H9 (cell line): Measurements from ENCODE around the gene IL12B. TPM values are rescaled to one million over a fixed set of nuclear protein-coding genes. Genes with fewer than 3 reads are reported as not detected.

Experiments
- DNase-seq: peaks from one replicate; pipeline ENCODE4 v3.0.0-alpha.2; 2017
- H2AFZ ChIP-seq: one replicate; pipeline ENCODE4 v1.6.1; 2013; ENCODE audit warnings: mild to moderate bottlenecking, low read length, control low read depth, moderate library complexity
- H2AK5ac ChIP-seq: 2 replicates; pipeline ENCODE4 v1.6.1; 2013; ENCODE audit warnings: low read length, control low read depth, mixed read lengths; ENCODE audit not compliant: insufficient read length
- H2BK120ac ChIP-seq: one replicate; pipeline ENCODE4 v1.6.1; 2013; ENCODE audit warnings: low read depth, mild to moderate bottlenecking, low read length, control low read depth, inconsistent platforms; ENCODE audit not compliant: poor library complexity, severe bottlenecking
- H2BK12ac ChIP-seq: 2 replicates; pipeline ENCODE4 v1.6.1; 2013; ENCODE audit warnings: low read length, control low read depth, mixed read lengths, low read depth; ENCODE audit not compliant: insufficient read length
- H2BK15ac ChIP-seq: 2 replicates; pipeline ENCODE4 v1.6.1; 2013; ENCODE audit warnings: low read depth, low read length, control low read depth
- H2BK20ac ChIP-seq: one replicate; pipeline ENCODE4 v1.6.1; 2013; ENCODE audit warnings: low read depth, mild to moderate bottlenecking, low read length, control low read depth, inconsistent platforms; ENCODE audit not compliant: poor library complexity, severe bottlenecking
- H2BK5ac ChIP-seq: 2 replicates; pipeline ENCODE4 v1.6.1; 2013; ENCODE audit warnings: low read length, control low read depth, mixed read lengths; ENCODE audit not compliant: insufficient read length
- H3K14ac ChIP-seq: 2 replicates; pipeline ENCODE4 v1.6.1; 2013; ENCODE audit warnings: low read length, control low read depth; ENCODE audit not compliant: insufficient read depth
- H3K18ac ChIP-seq: 2 replicates; pipeline ENCODE4 v1.6.1; 2013; ENCODE audit warnings: low read depth, mild to moderate bottlenecking, mixed read lengths, low read length, control low read depth; ENCODE audit not compliant: insufficient read length
- H3K23ac ChIP-seq: 2 replicates; pipeline ENCODE4 v1.6.1; 2013; ENCODE audit warnings: low read length, control low read depth, mixed read lengths, low read depth; ENCODE audit not compliant: insufficient read length
- H3K23me2 ChIP-seq: 2 replicates; pipeline ENCODE4 v1.6.1; 2013; ENCODE audit warnings: low read depth, mild to moderate bottlenecking, mixed read lengths, low read length, control low read depth; ENCODE audit not compliant: insufficient read length, poor library complexity, severe bottlenecking
- H3K27ac ChIP-seq: 2 replicates; pipeline ENCODE4 v1.5.1; 2013; ENCODE audit warnings: low read length, control low read depth, mixed read lengths, low read depth; ENCODE audit not compliant: insufficient read length
- H3K27me3 ChIP-seq: 2 replicates; pipeline ENCODE4 v1.6.1; 2013; ENCODE audit warnings: low read length, control low read depth, inconsistent platforms; ENCODE audit not compliant: insufficient read depth
- H3K4ac ChIP-seq: 2 replicates; pipeline ENCODE4 v1.6.1; 2013; ENCODE audit warnings: low read depth, mild to moderate bottlenecking, control low read depth, inconsistent platforms, low read length, moderate library complexity
- H3K4me1 ChIP-seq: 2 replicates; pipeline ENCODE4 v1.6.1; 2013; ENCODE audit warnings: low read length, control low read depth, inconsistent platforms; ENCODE audit not compliant: insufficient read depth
- H3K4me2 ChIP-seq: 2 replicates; pipeline ENCODE4 v1.6.1; 2013; ENCODE audit warnings: low read length, control low read depth, mixed read lengths; ENCODE audit not compliant: insufficient read length, insufficient read depth
- H3K56ac ChIP-seq: 2 replicates; pipeline ENCODE4 v1.6.1; 2013; ENCODE audit warnings: low read depth, mild to moderate bottlenecking, mixed read lengths, low read length, control low read depth; ENCODE audit not compliant: insufficient read length
- H3K79me1 ChIP-seq: 2 replicates; pipeline ENCODE4 v1.6.1; 2013; ENCODE audit warnings: low read depth, mild to moderate bottlenecking, moderate library complexity, low read length, control low read depth, inconsistent platforms; ENCODE audit not compliant: insufficient read depth, poor library complexity, severe bottlenecking
- H3K79me2 ChIP-seq: 2 replicates; pipeline ENCODE4 v1.6.1; 2013; ENCODE audit warnings: low read length, control low read depth, inconsistent platforms; ENCODE audit not compliant: insufficient read depth
- H3K9ac ChIP-seq: 2 replicates; pipeline ENCODE4 v1.6.1; 2013; ENCODE audit warnings: low read length, control low read depth, mixed read lengths; ENCODE audit not compliant: insufficient read length; ENCODE audit errors: extremely low read depth
- H3K9me3 ChIP-seq: one replicate; pipeline ENCODE4 v1.6.1; 2013; ENCODE audit warnings: low read depth, low read length, inconsistent platforms; ENCODE audit not compliant: control insufficient read depth
- H3T11ph ChIP-seq: one replicate; pipeline ENCODE4 v1.6.1; 2013; ENCODE audit warnings: mild to moderate bottlenecking, low read length, control low read depth, inconsistent platforms
- H4K20me1 ChIP-seq: one replicate; pipeline ENCODE4 v1.6.1; 2013; ENCODE audit not compliant: control insufficient read depth, insufficient read length, insufficient read depth
- H4K5ac ChIP-seq: 2 replicates; pipeline ENCODE4 v1.6.1; 2013; ENCODE audit warnings: low read depth, mild to moderate bottlenecking, mixed read lengths, low read length, control low read depth; ENCODE audit not compliant: insufficient read length
- H4K8ac ChIP-seq: replicated peaks from 2 replicates; pipeline ENCODE4 v1.6.1; 2013; ENCODE audit warnings: low read length, control low read depth, mixed read lengths, low read depth; ENCODE audit not compliant: insufficient read length
- H4K91ac ChIP-seq: 2 replicates; pipeline ENCODE4 v1.6.1; 2013; ENCODE audit warnings: low read depth, mild to moderate bottlenecking, moderate library complexity, mixed read lengths, low read length, control low read depth; ENCODE audit not compliant: insufficient read length
- H3K27ac Mint-ChIP-seq, 3 experiments: 2 replicates in 2 of 3; 3 replicates in 1 of 3; pipeline ENCODE4 v1.8.0; 2020 to 2021; ENCODE audit warnings: mixed read lengths in 3 of 3, mild to moderate bottlenecking in 1 of 3, moderate library complexity in 1 of 3
- H3K27me3 Mint-ChIP-seq: 2 replicates; pipeline ENCODE4 v1.8.0; 2021; ENCODE audit warnings: low read depth, mild to moderate bottlenecking, moderate library complexity, mixed read lengths
- H3K36me3 Mint-ChIP-seq, 3 experiments: 2 replicates in 2 of 3; 3 replicates in 1 of 3; pipeline ENCODE4 v1.8.0; 2020 to 2021; ENCODE audit warnings: low read depth in 3 of 3, mixed read lengths in 3 of 3; ENCODE audit not compliant: insufficient read depth in 1 of 3
- H3K4me1 Mint-ChIP-seq, 2 experiments: 2 replicates each; pipeline ENCODE4 v1.8.0; 2020; ENCODE audit warnings: mixed read lengths in 2 of 2
- H3K4me3 Mint-ChIP-seq, 2 experiments: 2 replicates in 1 of 2; 3 replicates in 1 of 2; pipeline ENCODE4 v1.8.0; 2020 to 2021; ENCODE audit warnings: mild to moderate bottlenecking in 2 of 2, mixed read lengths in 2 of 2, moderate library complexity in 1 of 2
- H3K9me3 Mint-ChIP-seq, 2 experiments: 2 replicates in 1 of 2; 3 replicates in 1 of 2; pipeline ENCODE4 v1.8.0; 2020; ENCODE audit warnings: mild to moderate bottlenecking in 2 of 2, mixed read lengths in 2 of 2, moderate library complexity in 1 of 2
- WGBS: extraction: QIAGEN DNeasy Blood & Tissue Kit; methylation state at CpG from one replicate; pipeline ENCODE4 v1.1.7; 2013; ENCODE audit warnings: missing lambda C conversion rate, low lambda C conversion rate, mixed read lengths; ENCODE audit not compliant: insufficient read length; ENCODE audit errors: extremely low coverage; 5-methylcytosine and 5-hydroxymethylcytosine counted together
- total RNA-seq: library from RNA; stranded (reverse); gene quantifications from 2 replicates; pipeline ENCODE4 v1.2.1, GENCODE V29; 2021
- TF ChIP-seq, protein P1 (sequence below): fragments of 200-600 bp; sonication (generic); conservative IDR thresholded peaks from 3 replicates; pipeline ENCODE4 v1.8.0; 2021; ENCODE audit warnings: antibody characterized with exemption, mild to moderate bottlenecking

Gene IL12B
- total RNA-seq, 1 experiment from 2014 or later: not detected

DNA sequence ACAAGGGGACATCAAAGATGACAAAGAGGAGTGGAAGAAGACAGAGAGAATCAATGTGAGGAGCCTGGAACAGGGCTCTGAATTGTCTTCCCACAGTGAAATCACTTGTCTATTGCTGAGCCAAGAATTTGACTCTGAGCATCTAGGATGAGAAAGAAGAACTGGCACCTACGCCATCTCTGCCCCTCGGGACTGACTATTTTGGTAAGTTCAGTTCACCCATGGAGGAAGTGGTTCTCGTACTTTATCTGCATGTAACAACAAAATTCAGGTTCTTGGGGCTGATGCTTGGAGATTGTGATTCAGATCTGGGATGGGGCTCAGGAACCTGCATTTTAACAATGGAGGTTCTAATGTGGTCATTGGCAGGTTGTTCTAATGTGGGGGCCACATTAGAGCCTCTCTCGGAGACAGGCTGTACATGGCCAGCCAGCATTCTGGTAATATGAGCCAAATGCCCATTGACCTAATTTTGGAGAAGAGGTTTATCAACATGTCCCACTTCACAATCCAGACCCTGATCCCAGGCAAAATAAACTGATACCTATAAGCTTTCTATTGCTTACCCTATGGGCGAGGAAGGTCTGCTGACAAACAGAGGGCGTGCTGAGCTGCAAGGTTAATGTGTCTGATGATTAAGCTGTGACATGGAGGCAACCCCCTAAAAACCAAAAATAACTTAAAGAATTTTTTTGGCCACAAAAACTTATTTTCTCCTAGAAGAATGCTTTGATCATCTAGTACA is 2.7 kb upstream of the IL12B start:
- Histone ChIP-seq H3K9me3 (no peaks in the 10 kb centered on the region), H3K79me2 (no peaks in the 10 kb centered on the region), H3K4me1 (no peaks in the 10 kb centered on the region), H3K56ac (no peak overlapping the region), H4K20me1 (no peaks in the 10 kb centered on the region), H2AFZ (no peak overlapping the region), H3K23me2 (peaks cover 5% of the 10 kb centered on the region), H2BK15ac (no peak overlapping the region), H3K9ac (no peak overlapping the region), H3T11ph (no peak overlapping the region), H3K14ac (no peak overlapping the region), H3K23ac (no peak overlapping the region), H4K8ac (no peak overlapping the region), H3K4ac (no peak overlapping the region), H3K27ac (no peak overlapping the region), H2BK12ac (no peak overlapping the region), H3K18ac (no peak overlapping the region), H2BK120ac (no peak overlapping the region), H2BK20ac (no peak overlapping the region), H3K79me1 (no peaks in the 10 kb centered on the region), H2BK5ac (no peak overlapping the region), H4K91ac (no peak overlapping the region), H4K5ac (no peak overlapping the region), H3K27me3 (no peaks in the 10 kb centered on the region), H3K4me2 (no peak overlapping the region), H2AK5ac (no peak overlapping the region)
- Mint-ChIP-seq H3K27ac (no peak overlapping the region), H3K4me1 (peaks cover 0 to 6% of the 10 kb centered on the region in 2 experiments; a peak in 2 of 4 replicates), H3K36me3 (no peaks in the 10 kb centered on the region), H3K4me3 (no peak overlapping the region), H3K27me3 (peaks cover 17% of the 10 kb centered on the region), H3K9me3 (no peaks in the 10 kb centered on the region; a peak in 1 of 5 replicates)
- no peak for DNase-seq
- TF ChIP-seq, protein P1, sequence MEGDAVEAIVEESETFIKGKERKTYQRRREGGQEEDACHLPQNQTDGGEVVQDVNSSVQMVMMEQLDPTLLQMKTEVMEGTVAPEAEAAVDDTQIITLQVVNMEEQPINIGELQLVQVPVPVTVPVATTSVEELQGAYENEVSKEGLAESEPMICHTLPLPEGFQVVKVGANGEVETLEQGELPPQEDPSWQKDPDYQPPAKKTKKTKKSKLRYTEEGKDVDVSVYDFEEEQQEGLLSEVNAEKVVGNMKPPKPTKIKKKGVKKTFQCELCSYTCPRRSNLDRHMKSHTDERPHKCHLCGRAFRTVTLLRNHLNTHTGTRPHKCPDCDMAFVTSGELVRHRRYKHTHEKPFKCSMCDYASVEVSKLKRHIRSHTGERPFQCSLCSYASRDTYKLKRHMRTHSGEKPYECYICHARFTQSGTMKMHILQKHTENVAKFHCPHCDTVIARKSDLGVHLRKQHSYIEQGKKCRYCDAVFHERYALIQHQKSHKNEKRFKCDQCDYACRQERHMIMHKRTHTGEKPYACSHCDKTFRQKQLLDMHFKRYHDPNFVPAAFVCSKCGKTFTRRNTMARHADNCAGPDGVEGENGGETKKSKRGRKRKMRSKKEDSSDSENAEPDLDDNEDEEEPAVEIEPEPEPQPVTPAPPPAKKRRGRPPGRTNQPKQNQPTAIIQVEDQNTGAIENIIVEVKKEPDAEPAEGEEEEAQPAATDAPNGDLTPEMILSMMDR: no peak
- WGBS: no CpG with 5 or more reads among the region's 6 CpGs
